GM12878 (cell line): ENCODE data around the gene USE1. TPM values are rescaled to one million over a fixed set of nuclear protein-coding genes. Genes with fewer than 3 reads are reported as not detected.

ENCODE experiments used
- ATAC-seq: fragments of 200-7000 bp; cut with Tn5 transposase; 3 replicates; pipeline ENCODE4 v1.9.1; 2020; ENCODE audit warnings: mild to moderate bottlenecking, moderate library complexity
- BruUV-seq: library from RNA; stranded (reverse); fragments of 400-500 nt; replicated peaks from 2 replicates; lab custom pipeline; 2021; lab: Mats Ljungman, UMichigan
- CTCF ChIA-PET: fragments of 300-600 bp; sonication (Branson Sonifier 250); formaldehyde crosslinking; extraction: SDS; loops from one replicate; lab custom pipeline; 2021; ENCODE audit warnings: inconsistent platforms; lab: Yijun Ruan, JAX
- POLR2A ChIA-PET: fragments of 350-600 bp; formaldehyde crosslinking; extraction: SDS; loops from one replicate; lab custom pipeline; 2021; ENCODE audit warnings: inconsistent platforms; lab: Charles Lee
- RAD21 ChIA-PET: fragments of 300-600 bp; sonication (Branson Sonifier 250); formaldehyde crosslinking; loops from one replicate; lab custom pipeline; 2023; ENCODE audit warnings: antibody characterized with exemption; ENCODE audit not compliant: unreplicated experiment; lab: Charles Lee
- SMC1A ChIA-PET: fragments of 300-600 bp; sonication (Branson Sonifier 250); formaldehyde crosslinking; loops from one replicate; lab custom pipeline; 2023; ENCODE audit not compliant: unreplicated experiment, uncharacterized antibody; lab: Charles Lee
- DNase-seq: peaks from one replicate; pipeline ENCODE4 v3.0.0-alpha.2; 2011; ENCODE audit warnings: low read depth, low spot score
- FAIRE-seq: peaks from 3 replicates; lab custom pipeline; 2011; peaks lifted over from hg19 to GRCh38; lab: Jason Lieb, UNC
- H2AFZ ChIP-seq: 2 replicates; pipeline ENCODE4 v1.6.0; 2011; ENCODE audit warnings: low read depth, low read length, control low read depth; ENCODE audit not compliant: control insufficient read depth
- H3K27ac ChIP-seq: 2 replicates; pipeline ENCODE4 v1.5.1; 2011; ENCODE audit warnings: control low read depth; ENCODE audit not compliant: control insufficient read depth, insufficient read depth
- H3K27me3 ChIP-seq, 2 experiments: replicated peaks in 1 of 2; 2 replicates each; pipeline versions ENCODE4 v1.6.0 to v1.6.1; 2011; ENCODE audit warnings: low read length in 1 of 2; ENCODE audit not compliant: control insufficient read depth in 2 of 2, insufficient read depth in 2 of 2
- H3K36me3 ChIP-seq, 2 experiments: 2 replicates each; pipeline ENCODE4 v1.5.1; 2011; ENCODE audit warnings: low read length in 1 of 2; ENCODE audit not compliant: control insufficient read depth in 2 of 2, insufficient read depth in 2 of 2
- H3K4me1 ChIP-seq: 2 replicates; pipeline ENCODE4 v1.6.1; 2011; ENCODE audit warnings: mild to moderate bottlenecking, low read length, moderate library complexity, mixed read lengths; ENCODE audit not compliant: control insufficient read depth, insufficient read depth
- H3K4me2 ChIP-seq: 2 replicates; pipeline ENCODE4 v1.6.0; 2011; ENCODE audit warnings: control low read depth; ENCODE audit not compliant: control insufficient read depth, insufficient read depth
- H3K4me3 ChIP-seq: fragments of 200-600 bp; sonication (generic); 2 replicates; pipeline ENCODE4 v1.5.1; 2016
- H3K79me2 ChIP-seq: 2 replicates; pipeline ENCODE4 v1.6.0; 2011; ENCODE audit warnings: low read length; ENCODE audit not compliant: control insufficient read depth, insufficient read depth
- H3K9ac ChIP-seq: 2 replicates; pipeline ENCODE4 v1.8.0; 2011; ENCODE audit warnings: low read length, control low read depth, mixed read lengths; ENCODE audit not compliant: control insufficient read depth, insufficient read depth
- H3K9me3 ChIP-seq: replicated peaks from 3 replicates; pipeline ENCODE4 v1.5.1; 2011; ENCODE audit warnings: mild to moderate bottlenecking, low read length; ENCODE audit not compliant: control insufficient read depth, insufficient read depth
- H4K20me1 ChIP-seq: 2 replicates; pipeline ENCODE4 v1.6.0; 2011; ENCODE audit not compliant: control insufficient read depth, insufficient read depth
- CEBPZ ChIP-seq: fragments of 150-350 bp; IDR thresholded peaks from 2 replicates; pipeline ENCODE4 v1.6.1; 2016; ENCODE audit warnings: low read depth, low read length
- CREB1 ChIP-seq: IDR thresholded peaks from 2 replicates; pipeline ENCODE4 v1.6.1; 2012; ENCODE audit warnings: low read depth, mild to moderate bottlenecking, inconsistent platforms
- CTCF ChIP-seq, 3 experiments: IDR thresholded peaks in 2 of 3; conservative IDR thresholded peaks in 1 of 3; 2 replicates each; pipeline ENCODE4 v1.5.1; 2011; ENCODE audit warnings: low read depth in 3 of 3, low read length in 3 of 3, mild to moderate bottlenecking in 3 of 3, control low read depth in 2 of 3, moderate library complexity in 2 of 3, inconsistent platforms in 1 of 3, mixed read lengths in 1 of 3; ENCODE audit not compliant: control insufficient read depth in 2 of 3, insufficient read depth in 1 of 3; ENCODE audit errors: extremely low read depth in 1 of 3
- HDGF ChIP-seq: fragments of 450-650 bp; IDR thresholded peaks from 2 replicates; pipeline ENCODE4 v1.6.1; 2016; ENCODE audit warnings: antibody characterized with exemption
- IKZF2 ChIP-seq, 2 experiments: fragments of 450-650 bp; IDR thresholded peaks; 2 replicates each; pipeline ENCODE4 v1.6.1; 2017; ENCODE audit warnings: mild to moderate bottlenecking in 2 of 2, moderate library complexity in 2 of 2
- JUNB ChIP-seq: IDR thresholded peaks from 2 replicates; pipeline ENCODE4 v1.6.1; 2016; ENCODE audit warnings: antibody characterized with exemption, mild to moderate bottlenecking
- KDM1A ChIP-seq: fragments of 200-600 bp; sonication (generic); IDR thresholded peaks from 2 replicates; pipeline ENCODE4 v1.6.1; 2016; ENCODE audit warnings: borderline replicate concordance
- MEF2A ChIP-seq: IDR thresholded peaks from 2 replicates; pipeline ENCODE4 v1.6.1; 2011; ENCODE audit warnings: low read depth, mild to moderate bottlenecking, low read length, moderate library complexity; ENCODE audit not compliant: insufficient read depth
- MTA3 ChIP-seq: IDR thresholded peaks from 2 replicates; pipeline ENCODE4 v1.6.1; 2012; ENCODE audit warnings: low read length, inconsistent platforms, borderline replicate concordance
- MXI1 ChIP-seq: fragments of 150-350 bp; IDR thresholded peaks from 2 replicates; pipeline ENCODE4 v1.6.1; 2011; ENCODE audit warnings: low read depth, mild to moderate bottlenecking, inconsistent platforms, low read length, improper control_type of control experiment
- NFYB ChIP-seq: IDR thresholded peaks from 2 replicates; pipeline ENCODE4 v1.6.1; 2011; ENCODE audit warnings: low read depth, mild to moderate bottlenecking, low read length, improper control_type of control experiment, moderate library complexity; ENCODE audit not compliant: insufficient read depth
- SP1 ChIP-seq: IDR thresholded peaks from one replicate; pipeline ENCODE4 v1.6.1; 2011; ENCODE audit warnings: low read depth, low read length
- TCF12 ChIP-seq: IDR thresholded peaks from 2 replicates; pipeline ENCODE4 v1.6.1; 2011; ENCODE audit warnings: low read depth, mild to moderate bottlenecking, low read length
- YBX1 ChIP-seq: fragments of 450-650 bp; IDR thresholded peaks from 2 replicates; pipeline ENCODE4 v1.6.1; 2016; ENCODE audit warnings: antibody characterized with exemption
- ZBTB11 ChIP-seq: fragments of 450-650 bp; formaldehyde crosslinking; IDR thresholded peaks from 2 replicates; pipeline ENCODE4 v1.5.0; 2022; ENCODE audit warnings: mild to moderate bottlenecking, missing genetic modification characterization
- ZSCAN29 ChIP-seq: fragments of 450-650 bp; IDR thresholded peaks from 2 replicates; pipeline ENCODE4 v1.6.1; 2017; ENCODE audit warnings: mild to moderate bottlenecking, moderate library complexity
- WGBS: methylation state at CpG from one replicate; pipeline ENCODE4 v1.1.6; 2016; ENCODE audit warnings: low lambda C conversion rate; ENCODE audit not compliant: insufficient replicate concordance, insufficient coverage; ENCODE audit errors: missing lambda C conversion rate; 5-methylcytosine and 5-hydroxymethylcytosine counted together
- in situ Hi-C: fragments of 300-500 bp; cut with MboI; formaldehyde crosslinking; loops from 9 replicates; pipeline ENCODE4 v1.14.3; 2018; ENCODE audit warnings: mixed read lengths
- intact Hi-C: fragments of 100-400 bp; cut with micrococcal nuclease; formaldehyde crosslinking; loops from one replicate; pipeline ENCODE4 v1.14.2; 2022; ENCODE audit not compliant: unreplicated experiment
- polyA plus RNA-seq, 11 experiments: library from polyadenylated mRNA; depleted of rRNA in 4 of 11; unstranded in 6 of 11; stranded (reverse) in 5 of 11; fragments of >200 nt; fragmentation: Nextera tagmentation in 4 of 11; fragmentation: Illumina TruSeq in 1 of 11; extraction: Ambion mirVana in 4 of 11; extraction: Trizol in 1 of 11; gene quantifications; 1 replicate in 1 of 11; 2 replicates in 10 of 11; pipeline versions ENCODE4 v1.2.1 to v1.2.3, GENCODE V29; 2011 to 2016; ENCODE audit warnings: inconsistent platforms in 2 of 11, missing spikeins in 2 of 11, low read depth in 1 of 11
- total RNA-seq, 4 experiments: library from RNA; depleted of rRNA in 3 of 4; stranded (reverse); fragments of >200 nt in 3 of 4; fragmentation: Illumina TruSeq in 1 of 4; extraction: Trizol in 1 of 4; gene quantifications; 2 replicates each; pipeline versions ENCODE4 v1.2.1 to v1.2.3, GENCODE V29; 2013 to 2021

USE1 gene
- total and polyA plus RNA-seq, 10 of the 15 experiments (the other 5 are each of a cell fraction or from before 2014, with no cell fraction given) = 9.7 to 24.0 (median 16.1) TPM

GRCh38 chr19:17240062-17240752 lies 25.1 kb downstream of the USE1 start:
- 88% methylated on average over 22 of the region's 24 CpGs for WGBS
- peaks cover 0 to 2% of the 10 kb centered on the region in 2 experiments; a peak in 1 of 4 replicates for H3K36me3 ChIP-seq
- H3K9me3 ChIP-seq = no peaks in the 10 kb centered on the region
- DNase-seq (no peak), ATAC-seq (no peak), FAIRE-seq (no peak)
- POLR2A ChIA-PET = interaction anchor here (0.5 to 0.6 kb wide), 2 partner anchors 40 to 353 kb away, joined by 3 read pairs; no protein-coding TSS in a partner anchor
- no peak overlapping the region for H3K9ac ChIP-seq
- CTCF ChIA-PET = interaction anchor here (0.7 kb wide), 1 partner anchor 33 kb away, joined by 3 read pairs; no protein-coding TSS in a partner anchor
- RAD21 ChIA-PET = interaction anchor here (0.8 kb wide), 1 partner anchor 163 kb away, joined by 3 read pairs; no protein-coding TSS in a partner anchor
- H3K4me2 ChIP-seq = no peak overlapping the region
- no peaks in the 10 kb centered on the region for H4K20me1 ChIP-seq
- BruUV-seq = no TSS peak
- no peaks in the 10 kb centered on the region for H3K27me3 ChIP-seq
- H3K79me2 ChIP-seq = peaks cover 8% of the 10 kb centered on the region
- peaks cover 5% of the 10 kb centered on the region for H3K4me1 ChIP-seq
- SMC1A ChIA-PET = no interaction called here
- in situ Hi-C loops (no loop called here), intact Hi-C loops (no loop called here)
- H2AFZ ChIP-seq = no peak overlapping the region
- H3K27ac ChIP-seq = no peak overlapping the region
- no peak overlapping the region for H3K4me3 ChIP-seq
- TF ChIP-seq ZSCAN29 (no peak), YBX1 (no peak), MEF2A (no peak), KDM1A (no peak), SP1 (no peak), CREB1 (no peak), TCF12 (no peak), MXI1 (no peak), ZBTB11 (no peak), HDGF (no peak), IKZF2 (IDR thresholded peaks at IDR 0.05) (no peak), NFYB (no peak), JUNB (no peak), CEBPZ (no peak), CTCF (IDR thresholded peaks at IDR 0.05 in 2 of 3, conservative IDR thresholded peaks at IDR 0.05 in 1 of 3; ENCODE audit: control insufficient read depth in 2 of 3, extremely low read depth in 1 of 3, insufficient read depth in 1 of 3, low read depth in 3 of 3, low read length in 3 of 3) (no peak), MTA3 (no peak)
